HUES64 (cell line): ENCODE measurements around the gene MYH9.

Experiments used
- H3K27ac ChIP-seq: 2 replicates; pipeline ENCODE4 v1.7.0; 2013; ENCODE audit warnings: low read depth, low read length, inconsistent platforms
- H3K27me3 ChIP-seq: 2 replicates; pipeline ENCODE4 v1.6.1; 2013; ENCODE audit warnings: mild to moderate bottlenecking, low read length; ENCODE audit not compliant: insufficient read depth
- H3K36me3 ChIP-seq: 2 replicates; pipeline ENCODE4 v1.6.1; 2013; ENCODE audit warnings: mild to moderate bottlenecking, low read length; ENCODE audit not compliant: insufficient read depth
- H3K4me1 ChIP-seq: 2 replicates; pipeline ENCODE4 v1.6.1; 2013; ENCODE audit warnings: mild to moderate bottlenecking, low read length, moderate library complexity; ENCODE audit not compliant: insufficient read depth
- H3K4me3 ChIP-seq: 2 replicates; pipeline ENCODE4 v1.5.1; 2013; ENCODE audit warnings: mild to moderate bottlenecking, low read length, moderate library complexity
- H3K9ac ChIP-seq: 2 replicates; pipeline ENCODE4 v1.6.1; 2013; ENCODE audit warnings: mild to moderate bottlenecking, low read depth, low read length
- H3K9me3 ChIP-seq: 2 replicates; pipeline ENCODE4 v1.6.1; 2013; ENCODE audit warnings: low read depth, low read length; ENCODE audit not compliant: insufficient read depth
- WGBS: fragments of 150-250, 120-280 bp; methylation state at CpG from one replicate; pipeline ENCODE4 v1.1.7; 2013; ENCODE audit warnings: missing lambda C conversion rate; 5-methylcytosine and 5-hydroxymethylcytosine counted together

MYH9 gene

GRCh38 chr22:36323855-36324331, 63.9 kb downstream of the MYH9 start:
- Histone ChIP-seq H3K9me3 (no peaks in the 10 kb centered on the region), H3K4me3 (no peak overlapping the region), H3K27me3 (no peaks in the 10 kb centered on the region), H3K9ac (no peak overlapping the region), H3K4me1 (peaks cover 9% of the 10 kb centered on the region), H3K36me3 (peaks cover 98% of the 10 kb centered on the region), H3K27ac (no peak overlapping the region; the same call in 1 of the 2 replicates)
- WGBS = 96% methylated on average over 21 of the region's 21 CpGs

GRCh38 chr22:36323182-36323854, 64.4 kb downstream of the MYH9 start:
- Histone ChIP-seq H3K27me3 (no peaks in the 10 kb centered on the region), H3K9ac (no peak overlapping the region), H3K27ac (no peak overlapping the region), H3K4me1 (peaks cover 3% of the 10 kb centered on the region; the same call in 1 of the 2 replicates), H3K4me3 (no peak overlapping the region), H3K36me3 (peaks cover 98% of the 10 kb centered on the region), H3K9me3 (no peaks in the 10 kb centered on the region)
- 96% methylated on average over 14 of the region's 14 CpGs for WGBS

GRCh38 chr22:36322602-36322915, 65.2 kb downstream of the MYH9 start:
- 95% methylated on average over 11 of the region's 11 CpGs for WGBS
- peaks cover 98% of the 10 kb centered on the region for H3K36me3 ChIP-seq
- H3K27ac ChIP-seq = no peak overlapping the region

GRCh38 chr22:36321797-36322601, 65.8 kb downstream of the MYH9 start:
- Histone ChIP-seq H3K4me1 (no peaks in the 10 kb centered on the region), H3K9me3 (no peaks in the 10 kb centered on the region), H3K9ac (no peak overlapping the region), H3K36me3 (peaks cover 98% of the 10 kb centered on the region), H3K4me3 (no peak overlapping the region), H3K27ac (no peak overlapping the region), H3K27me3 (no peaks in the 10 kb centered on the region)
- 95% methylated on average over 37 of the region's 37 CpGs for WGBS

More at GRCh38 chr22:36322602-36322915, 65.2 kb downstream of the MYH9 start:
- Histone ChIP-seq H3K9me3 (no peaks in the 10 kb centered on the region), H3K4me1 (no peaks in the 10 kb centered on the region), H3K27me3 (no peaks in the 10 kb centered on the region), H3K4me3 (no peak overlapping the region), H3K9ac (no peak overlapping the region)

- Histone ChIP-seq H3K4me1 (no peaks in the 10 kb centered on the region), H3K27ac (no peak overlapping the region)
- 94% methylated on average over 9 of the region's 9 CpGs for WGBS
Measured at GRCh38 chr22:36320553-36320952, 67.2 kb downstream of the MYH9 start.

GRCh38 chr22:36319595-36320497, 67.9 kb downstream of the MYH9 start:
- peaks cover 97% of the 10 kb centered on the region for H3K36me3 ChIP-seq
- no peaks in the 10 kb centered on the region for H3K9me3 ChIP-seq
- no peaks in the 10 kb centered on the region for H3K4me1 ChIP-seq
- 91% methylated on average over 26 of the region's 26 CpGs for WGBS
- no peak overlapping the region for H3K9ac ChIP-seq
- no peaks in the 10 kb centered on the region for H3K27me3 ChIP-seq
- no peak overlapping the region for H3K4me3 ChIP-seq
- H3K27ac ChIP-seq = no peak overlapping the region

More at GRCh38 chr22:36320553-36320952, 67.2 kb downstream of the MYH9 start:
- H3K4me3 ChIP-seq = no peak overlapping the region
- H3K36me3 ChIP-seq = peaks cover 97% of the 10 kb centered on the region
- no peak overlapping the region for H3K9ac ChIP-seq
- H3K27me3 ChIP-seq = no peaks in the 10 kb centered on the region
- no peaks in the 10 kb centered on the region for H3K9me3 ChIP-seq

- no peak overlapping the region for H3K4me3 ChIP-seq
- H3K36me3 ChIP-seq = peaks cover 97% of the 10 kb centered on the region
- no peak overlapping the region for H3K9ac ChIP-seq
- H3K27me3 ChIP-seq = no peaks in the 10 kb centered on the region
- H3K9me3 ChIP-seq = no peaks in the 10 kb centered on the region
- no peak overlapping the region for H3K27ac ChIP-seq
- no peaks in the 10 kb centered on the region for H3K4me1 ChIP-seq
- 92% methylated on average over 12 of the region's 12 CpGs for WGBS
Measured at GRCh38 chr22:36318442-36318841, 69.3 kb downstream of the MYH9 start.

- no peaks in the 10 kb centered on the region for H3K27me3 ChIP-seq
- no peaks in the 10 kb centered on the region for H3K4me1 ChIP-seq
- H3K9me3 ChIP-seq = no peaks in the 10 kb centered on the region
- H3K4me3 ChIP-seq = no peak overlapping the region
- no peak overlapping the region for H3K27ac ChIP-seq
- WGBS = 94% methylated on average over 20 of the region's 20 CpGs
- H3K9ac ChIP-seq = no peak overlapping the region
- peaks cover 95% of the 10 kb centered on the region for H3K36me3 ChIP-seq
Measured at GRCh38 chr22:36317658-36318271, 70.0 kb downstream of the MYH9 start.

GRCh38 chr22:36316419-36316818, 71.3 kb downstream of the MYH9 start:
- Histone ChIP-seq H3K9ac (no peak overlapping the region), H3K36me3 (peaks cover 95% of the 10 kb centered on the region)

GRCh38 chr22:36315325-36315724, 72.4 kb downstream of the MYH9 start:
- no peaks in the 10 kb centered on the region for H3K27me3 ChIP-seq
- no peak overlapping the region for H3K9ac ChIP-seq
- H3K27ac ChIP-seq = no peak overlapping the region
- 95% methylated on average over 7 of the region's 7 CpGs for WGBS
- H3K4me1 ChIP-seq = no peaks in the 10 kb centered on the region
- no peak overlapping the region for H3K4me3 ChIP-seq
- peaks cover 96% of the 10 kb centered on the region for H3K36me3 ChIP-seq
- H3K9me3 ChIP-seq = no peaks in the 10 kb centered on the region

More at GRCh38 chr22:36316419-36316818, 71.3 kb downstream of the MYH9 start:
- Histone ChIP-seq H3K27me3 (no peaks in the 10 kb centered on the region), H3K9me3 (no peaks in the 10 kb centered on the region), H3K4me1 (no peaks in the 10 kb centered on the region), H3K4me3 (no peak overlapping the region), H3K27ac (no peak overlapping the region)
- WGBS = 96% methylated on average over 13 of the region's 14 CpGs
